HEK293T (cell line): ENCODE results near the gene TMEM232.

ENCODE experiments used
- CTCF ChIA-PET: fragments of 350-600 bp; formaldehyde crosslinking; extraction: SDS; loops from one replicate; lab custom pipeline; 2021; ENCODE audit warnings: antibody characterized with exemption, inconsistent platforms; lab: Yijun Ruan, JAX
- POLR2A ChIA-PET: fragments of 350-600 bp; formaldehyde crosslinking; extraction: SDS; loops from one replicate; lab custom pipeline; 2020; ENCODE audit warnings: antibody characterized with exemption, inconsistent platforms; lab: Yijun Ruan, JAX
- DNase-seq: peaks from one replicate; pipeline ENCODE4 v3.0.0; 2012; ENCODE audit warnings: mixed read lengths; ENCODE audit errors: extremely low spot score
- ARNT ChIP-seq: fragments of 450-650 bp; IDR thresholded peaks from 2 replicates; pipeline ENCODE4 v1.6.1; 2017; ENCODE audit warnings: mild to moderate bottlenecking
- BHLHE40 ChIP-seq: fragments of 450-650 bp; IDR thresholded peaks from 2 replicates; pipeline ENCODE4 v1.6.1; 2016; ENCODE audit warnings: mild to moderate bottlenecking, moderate library complexity, borderline replicate concordance
- CTBP1 ChIP-seq: fragments of 450-650 bp; IDR thresholded peaks from 2 replicates; pipeline ENCODE4 v1.6.1; 2016; ENCODE audit warnings: borderline replicate concordance
- ELF4 ChIP-seq: fragments of 450-650 bp; IDR thresholded peaks from 2 replicates; pipeline ENCODE4 v1.6.1; 2017; ENCODE audit warnings: antibody characterized with exemption
- FOXA1 ChIP-seq: fragments of 450-650 bp; IDR thresholded peaks from 2 replicates; pipeline ENCODE4 v1.6.1; 2016; ENCODE audit warnings: mild to moderate bottlenecking
- FOXK2 ChIP-seq: fragments of 450-650 bp; IDR thresholded peaks from 2 replicates; pipeline ENCODE4 v1.6.1; 2016; ENCODE audit warnings: mild to moderate bottlenecking
- FOXM1 ChIP-seq: fragments of 450-650 bp; IDR thresholded peaks from 2 replicates; pipeline ENCODE4 v1.6.1; 2017; ENCODE audit warnings: mild to moderate bottlenecking, borderline replicate concordance
- HDGF ChIP-seq: fragments of 450-650 bp; IDR thresholded peaks from 2 replicates; pipeline ENCODE4 v1.6.1; 2017; ENCODE audit warnings: antibody characterized with exemption, borderline replicate concordance
- L3MBTL2 ChIP-seq: fragments of 450-650 bp; conservative IDR thresholded peaks from 2 replicates; pipeline ENCODE4 v1.6.1; 2016; ENCODE audit warnings: mild to moderate bottlenecking
- LEF1 ChIP-seq: fragments of 450-650 bp; IDR thresholded peaks from 2 replicates; pipeline ENCODE4 v1.6.1; 2017; ENCODE audit warnings: mild to moderate bottlenecking, borderline replicate concordance
- NFRKB ChIP-seq: fragments of 450-650 bp; IDR thresholded peaks from 2 replicates; pipeline ENCODE4 v1.6.1; 2016; ENCODE audit warnings: mild to moderate bottlenecking, moderate library complexity
- PKNOX1 ChIP-seq: fragments of 450-650 bp; IDR thresholded peaks from 2 replicates; pipeline ENCODE4 v1.6.1; 2016
- SP1 ChIP-seq: fragments of 450-650 bp; IDR thresholded peaks from 2 replicates; pipeline ENCODE4 v1.6.1; 2017
- SUZ12 ChIP-seq: fragments of 450-650 bp; IDR thresholded peaks from 2 replicates; pipeline ENCODE4 v1.6.1; 2016; ENCODE audit warnings: mild to moderate bottlenecking
- TARDBP ChIP-seq: fragments of 450-650 bp; IDR thresholded peaks from 2 replicates; pipeline ENCODE4 v1.6.1; 2016
- ZNF384 ChIP-seq: fragments of 450-650 bp; IDR thresholded peaks from 2 replicates; pipeline ENCODE4 v1.6.1; 2016

The TMEM232 gene

GRCh38 chr5:110726249-110727024, at the start of gene TMEM232:
Gene TMEM232, minus strand, starts transcription at chr5:110726671. Its CDS starts 59,319 bp downstream, at chr5:110667352.
- CTCF ChIA-PET, result no interaction called here
- POLR2A ChIA-PET, result no interaction called here
- TF ChIP-seq FOXA1 (no peak), SP1 (no peak), L3MBTL2 (no peak), BHLHE40 (no peak), ELF4 (no peak)
- no peak for DNase-seq

- no peak for DNase-seq
- POLR2A ChIA-PET, result no interaction called here
- no peak for TF ChIP-seq BHLHE40
- TF ChIP-seq ZNF384, result no peak
- no peak for TF ChIP-seq FOXM1
- no peak for TF ChIP-seq HDGF
- TF ChIP-seq L3MBTL2, result no peak
- no peak for TF ChIP-seq SUZ12
- no peak for TF ChIP-seq CTBP1
- TF ChIP-seq LEF1, result no peak
- no peak for TF ChIP-seq FOXK2
- TF ChIP-seq FOXA1, result no peak
- TF ChIP-seq ELF4, result no peak
- CTCF ChIA-PET, result no interaction called here
These were observed 43.8 kb upstream of the TMEM232 start for GRCh38 chr5:110770286-110770685.

- POLR2A ChIA-PET, result no interaction called here
- CTCF ChIA-PET, result no interaction called here
- no peak for TF ChIP-seq ARNT
- TF ChIP-seq SUZ12, result no peak
- no peak for TF ChIP-seq PKNOX1
- no peak for TF ChIP-seq L3MBTL2
- TF ChIP-seq ELF4, result no peak
- no peak for TF ChIP-seq HDGF
- TF ChIP-seq BHLHE40, result no peak
- no peak for TF ChIP-seq TARDBP
- TF ChIP-seq FOXM1, result no peak
- no peak for TF ChIP-seq FOXK2
- no peak for TF ChIP-seq CTBP1
- no peak for TF ChIP-seq NFRKB
- TF ChIP-seq ZNF384, result no peak
- no peak for TF ChIP-seq FOXA1
- TF ChIP-seq LEF1, result no peak
- no peak for TF ChIP-seq SP1
- DNase-seq, result no peak
These were observed 42.7 kb upstream of the TMEM232 start for GRCh38 chr5:110769000-110769681.

GRCh38 chr5:110768138-110768860, 41.8 kb upstream of the TMEM232 start:
- CTCF ChIA-PET, result interaction anchor here (0.7 kb wide), 1 partner anchor 456 kb away, joined by 4 read pairs; no protein-coding TSS in a partner anchor
- POLR2A ChIA-PET, result no interaction called here
- TF ChIP-seq HDGF, result no peak
- no peak for TF ChIP-seq FOXM1
- no peak for TF ChIP-seq CTBP1
- no peak for TF ChIP-seq L3MBTL2
- no peak for TF ChIP-seq SUZ12
- TF ChIP-seq FOXA1, result no peak
- no peak for TF ChIP-seq FOXK2
- TF ChIP-seq SP1, result no peak
- TF ChIP-seq ARNT, result no peak
- no peak for TF ChIP-seq LEF1
- no peak for TF ChIP-seq PKNOX1
- TF ChIP-seq TARDBP, result no peak
- TF ChIP-seq ELF4, result no peak
- no peak for TF ChIP-seq BHLHE40
- TF ChIP-seq ZNF384, result no peak
- TF ChIP-seq NFRKB, result no peak
- DNase-seq, result no peak

GRCh38 chr5:110760158-110760557, 33.7 kb upstream of the TMEM232 start:
- TF ChIP-seq TARDBP, result no peak
- TF ChIP-seq ARNT, result no peak
- TF ChIP-seq L3MBTL2, result no peak
- TF ChIP-seq CTBP1, result no peak
- no peak for TF ChIP-seq HDGF
- TF ChIP-seq BHLHE40, result no peak
- no peak for TF ChIP-seq FOXM1
- TF ChIP-seq SP1, result no peak
- TF ChIP-seq ZNF384, result no peak
- TF ChIP-seq PKNOX1, result no peak
- TF ChIP-seq FOXK2, result no peak
- no peak for TF ChIP-seq ELF4
- TF ChIP-seq FOXA1, result no peak
- ChIA-PET CTCF (no interaction called here), POLR2A (no interaction called here)
- DNase-seq, result no peak
